ENCODE data around the gene CD86.

The CD86 gene

DNA sequence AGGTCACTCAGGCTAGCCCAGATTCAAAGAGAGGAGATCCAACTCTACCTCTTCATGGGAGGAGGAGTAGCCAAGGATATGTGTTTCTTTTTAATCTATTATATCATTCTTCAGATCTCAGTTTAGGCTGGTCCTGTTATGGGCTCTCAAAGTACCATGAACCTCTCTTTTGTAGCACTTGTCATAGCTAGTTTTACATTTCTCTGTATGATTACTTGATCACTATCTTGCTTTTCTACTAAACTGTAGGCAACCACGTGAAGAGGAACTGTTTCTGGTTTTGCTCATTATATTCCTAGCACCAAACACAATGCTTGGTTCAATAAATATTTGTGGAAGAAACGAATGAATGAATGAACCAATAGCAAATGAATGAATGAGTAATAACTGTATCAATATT is 29.6 kb downstream of the CD86 start:
- TF ChIP-seq, protein P1, sequence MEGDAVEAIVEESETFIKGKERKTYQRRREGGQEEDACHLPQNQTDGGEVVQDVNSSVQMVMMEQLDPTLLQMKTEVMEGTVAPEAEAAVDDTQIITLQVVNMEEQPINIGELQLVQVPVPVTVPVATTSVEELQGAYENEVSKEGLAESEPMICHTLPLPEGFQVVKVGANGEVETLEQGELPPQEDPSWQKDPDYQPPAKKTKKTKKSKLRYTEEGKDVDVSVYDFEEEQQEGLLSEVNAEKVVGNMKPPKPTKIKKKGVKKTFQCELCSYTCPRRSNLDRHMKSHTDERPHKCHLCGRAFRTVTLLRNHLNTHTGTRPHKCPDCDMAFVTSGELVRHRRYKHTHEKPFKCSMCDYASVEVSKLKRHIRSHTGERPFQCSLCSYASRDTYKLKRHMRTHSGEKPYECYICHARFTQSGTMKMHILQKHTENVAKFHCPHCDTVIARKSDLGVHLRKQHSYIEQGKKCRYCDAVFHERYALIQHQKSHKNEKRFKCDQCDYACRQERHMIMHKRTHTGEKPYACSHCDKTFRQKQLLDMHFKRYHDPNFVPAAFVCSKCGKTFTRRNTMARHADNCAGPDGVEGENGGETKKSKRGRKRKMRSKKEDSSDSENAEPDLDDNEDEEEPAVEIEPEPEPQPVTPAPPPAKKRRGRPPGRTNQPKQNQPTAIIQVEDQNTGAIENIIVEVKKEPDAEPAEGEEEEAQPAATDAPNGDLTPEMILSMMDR (IDR thresholded peaks at IDR 0.05; ENCODE audit: insufficient read depth, low read length, poor library complexity, severe bottlenecking) = no peak
- TF ChIP-seq EZH2phosphoT487 (conservative IDR thresholded peaks at IDR 0.05; ENCODE audit: low read length) = no peak
- no peaks in the 10 kb centered on the region for H3K9me2 ChIP-seq (replicated peaks; ENCODE audit: insufficient read depth, low read length)
- H4K20me1 ChIP-seq (ENCODE audit: low read depth, low read length) = no peaks in the 10 kb centered on the region
- H3K79me2 ChIP-seq (ENCODE audit: insufficient read depth, low read length) = peaks cover 54% of the 10 kb centered on the region
- no peak overlapping the region for H3K27ac ChIP-seq (ENCODE audit: low read depth, low read length)
- peaks cover 11% of the 10 kb centered on the region; the same call in 1 of the 2 replicates for H3F3A ChIP-seq (ENCODE audit: insufficient read depth)
- no peak overlapping the region for H3K9ac ChIP-seq (ENCODE audit: low read length)
- no peaks in the 10 kb centered on the region for H3K27me3 ChIP-seq (ENCODE audit: low read length)
- H3K4me2 ChIP-seq (ENCODE audit: low read depth, low read length, poor library complexity, severe bottlenecking) = no peak overlapping the region
- no peaks in the 10 kb centered on the region for H3K9me3 ChIP-seq (ENCODE audit: insufficient read depth, low read length)
- H3K36me3 ChIP-seq (ENCODE audit: low read length) = no peaks in the 10 kb centered on the region
- H3K4me3 ChIP-seq (ENCODE audit: insufficient read depth, low read length, poor library complexity, severe bottlenecking) = no peak overlapping the region
- no peak overlapping the region for H2AFZ ChIP-seq (ENCODE audit: low read depth, low read length, severe bottlenecking)

GRCh38 chr3:122085673-122086072 is 30.5 kb downstream of the CD86 start:
- H3K27me3 ChIP-seq (ENCODE audit: low read length) = no peaks in the 10 kb centered on the region
- H3K79me2 ChIP-seq (ENCODE audit: insufficient read depth, low read length) = peaks cover 49% of the 10 kb centered on the region
- no peaks in the 10 kb centered on the region for H3K9me2 ChIP-seq (replicated peaks; ENCODE audit: insufficient read depth, low read length)
- no peak overlapping the region for H2AFZ ChIP-seq (ENCODE audit: low read depth, low read length, severe bottlenecking)
- peaks cover 13% of the 10 kb centered on the region; the same call in 1 of the 2 replicates for H3F3A ChIP-seq (ENCODE audit: insufficient read depth)
- H3K27ac ChIP-seq (ENCODE audit: low read depth, low read length) = no peak overlapping the region
- H3K4me2 ChIP-seq (ENCODE audit: low read depth, low read length, poor library complexity, severe bottlenecking) = no peak overlapping the region
- no peaks in the 10 kb centered on the region for H3K9me3 ChIP-seq (ENCODE audit: insufficient read depth, low read length)
- H3K36me3 ChIP-seq (ENCODE audit: low read length) = no peaks in the 10 kb centered on the region
- H3K4me3 ChIP-seq (ENCODE audit: insufficient read depth, low read length, poor library complexity, severe bottlenecking) = no peak overlapping the region
- TF ChIP-seq EZH2phosphoT487 (conservative IDR thresholded peaks at IDR 0.05; ENCODE audit: low read length) = no peak
- TF ChIP-seq, protein P1 (IDR thresholded peaks at IDR 0.05; ENCODE audit: insufficient read depth, low read length, poor library complexity, severe bottlenecking) = no peak
- H3K9ac ChIP-seq (ENCODE audit: low read length) = no peak overlapping the region
- H4K20me1 ChIP-seq (ENCODE audit: low read depth, low read length) = no peaks in the 10 kb centered on the region

- TF ChIP-seq, protein P1 (IDR thresholded peaks at IDR 0.05; ENCODE audit: insufficient read depth, low read length, poor library complexity, severe bottlenecking) = no peak
- no peak for TF ChIP-seq EZH2phosphoT487 (conservative IDR thresholded peaks at IDR 0.05; ENCODE audit: low read length)
- Histone ChIP-seq H3K4me2 (ENCODE audit: low read depth, low read length, poor library complexity, severe bottlenecking) (no peak overlapping the region), H3F3A (ENCODE audit: insufficient read depth) (0 out of 2 replicates have a peak, but pooled peaks cover 6% of the 10 kb centered on the region), H3K9me2 (replicated peaks; ENCODE audit: insufficient read depth, low read length) (no peaks in the 10 kb centered on the region), H3K27me3 (ENCODE audit: low read length) (no peaks in the 10 kb centered on the region), H3K79me2 (ENCODE audit: insufficient read depth, low read length) (peaks cover 26% of the 10 kb centered on the region), H3K27ac (ENCODE audit: low read depth, low read length) (no peak overlapping the region), H2AFZ (ENCODE audit: low read depth, low read length, severe bottlenecking) (no peak overlapping the region), H4K20me1 (ENCODE audit: low read depth, low read length) (no peaks in the 10 kb centered on the region), H3K9me3 (ENCODE audit: insufficient read depth, low read length) (no peaks in the 10 kb centered on the region), H3K9ac (ENCODE audit: low read length) (no peak overlapping the region), H3K4me3 (ENCODE audit: insufficient read depth, low read length, poor library complexity, severe bottlenecking) (no peak overlapping the region), H3K36me3 (ENCODE audit: low read length) (no peaks in the 10 kb centered on the region)
Observed at GRCh38 chr3:122088531-122088930, 33.4 kb downstream of the CD86 start.
